Heart right ventricle (tissue), 16 donors: ENCODE measurements around the gene JAM3. TPM values are rescaled to one million over a fixed set of nuclear protein-coding genes. Genes with fewer than 3 reads are reported as not detected.

Experiments
- ATAC-seq, 8 donors: fragments of 200-7000 bp; cut with Tn5 transposase; one replicate each; pipeline ENCODE4 v1.9.1; 2020; ENCODE audit warnings: mild to moderate bottlenecking in 8 of 8, moderate library complexity in 8 of 8, moderate number of reproducible peaks in 1 of 8
- DNase-seq, 2 donors: peaks; one replicate each; pipeline ENCODE4 v3.0.0-alpha.2; 2020
- H3K27ac ChIP-seq, 10 donors: fragments of 200-600 bp; sonication (generic) in 2 of 10; one replicate each; pipeline versions ENCODE4 v1.5.0 to v1.8.0; 2020 to 2022; ENCODE audit warnings: mild to moderate bottlenecking in 3 of 10
- H3K27me3 ChIP-seq, 7 donors: fragments of 200-600 bp; one replicate each; pipeline ENCODE4 v1.8.0; 2021 to 2022; ENCODE audit warnings: mild to moderate bottlenecking in 2 of 7
- H3K36me3 ChIP-seq, 9 donors: fragments of 200-600 bp; sonication (generic) in 1 of 9; one replicate each; pipeline versions ENCODE4 v1.5.0 to v1.8.0; 2020 to 2022; ENCODE audit warnings: mild to moderate bottlenecking in 2 of 9
- H3K4me1 ChIP-seq, 9 donors: fragments of 200-600 bp; sonication (generic) in 1 of 9; one replicate each; pipeline versions ENCODE4 v1.5.0 to v1.8.0; 2020 to 2022; ENCODE audit warnings: mild to moderate bottlenecking in 4 of 9
- H3K4me3 ChIP-seq, 10 donors: fragments of 200-600 bp; sonication (generic) in 2 of 10; one replicate each; pipeline versions ENCODE4 v1.5.0 to v1.8.0; 2020 to 2022; ENCODE audit warnings: mild to moderate bottlenecking in 7 of 10, moderate library complexity in 2 of 10
- H3K9me3 ChIP-seq, 11 donors: fragments of 200-600 bp in 10 of 11; sonication (generic) in 2 of 11; one replicate each; pipeline versions ENCODE4 v1.5.0 to v1.8.0; 2013 to 2022; ENCODE audit warnings: mild to moderate bottlenecking in 2 of 11, control low read depth in 1 of 11, moderate library complexity in 1 of 11
- CTCF ChIP-seq, 9 donors: fragments of 200-600 bp; sonication (generic) in 2 of 9; IDR thresholded peaks; one replicate each; pipeline versions ENCODE4 v1.5.0 to v1.8.0; 2021 to 2022; ENCODE audit warnings: antibody characterized with exemption in 9 of 9, mild to moderate bottlenecking in 5 of 9, moderate library complexity in 1 of 9
- WGBS, 2 donors: extraction: QIAGEN DNeasy Blood & Tissue Kit; methylation state at CpG; one replicate each; pipeline ENCODE4 v1.1.7; 2013; ENCODE audit warnings: inconsistent platforms in 1 of 2; 5-methylcytosine and 5-hydroxymethylcytosine counted together
- intact Hi-C, 10 donors: fragments of 100-400 bp; cut with DNase I; formaldehyde crosslinking; loops; one replicate each; pipeline versions ENCODE4 v1.11.1 to v1.14.2; 2022
- polyA plus RNA-seq, 2 donors: library from polyadenylated mRNA; stranded (reverse); fragments of 200-250 nt; gene quantifications; one replicate each; pipeline ENCODE4 v1.2.3, GENCODE V29; 2013
- total RNA-seq, 10 donors: library from RNA; stranded (reverse); fragmentation: NEBNext Ultra II Directional in 3 of 10; extraction: Animal tissue kit (Norgen Biotek cat#: 25700) in 3 of 10; gene quantifications; one replicate each; pipeline versions ENCODE4 v1.2.1 to v1.2.4, GENCODE V29; 2021 to 2023
- donor health status: Arrhythmogenic right ventricular cardiomyopathy.
- donor health status: ischemic (EF 13 %, LVEDD 7.1; RV severe dilation, severe dysfunction).
- donor health status: healthy with polysubstance abuse.
- donor health status: DM: no; HTN: yes; CAD: no.
- donor health status: DM: no; HTN: no; CAD: no.
- donor health status: ischemic (EF 25% LVEDD 6.9; RV normal size, moderate dysfunction).
- donor health status: ischemic (EF 25% LVEDD 5.7; RV mildly dilated, moderate dysfunction).
- donor health status: healthy.
- donor health status: DM: yes; HTN: yes; CAD: no.
- donor health status: Ischemic cardiomyopathy.
- donor health status: ischemic (EF 35%, LVEDD 5.7; RV mildly dilated, moderate dysfunction).
- donor health status: nonischemic (EF 11% LVEDD 7.7; RV severe dilation, severe dysfunction).
- donor health status: DM: yes; HTN: yes; CAD: no.
- donor health status: PGD.
- donor health status: ischemic (EF 29% LVEDD 5.4; RV normal size, mild dysfunction).
- donor health status: nonischemic (EF 23%, LVEDD 6.1; RV moderate dilation, normal function).

Gene JAM3
- total and polyA plus RNA-seq, 12 donors, result 12.7 to 55.4 (median 29.0) TPM

- no peak overlapping the region for H3K4me3 ChIP-seq
- WGBS, 2 donors, result 93 to 97% methylated on average over 3 of the region's 3 CpGs
- no peak overlapping the region for H3K27ac ChIP-seq
- no peak for DNase-seq
- no peak for ATAC-seq
- no peaks in the 10 kb centered on the region for H3K27me3 ChIP-seq
- no peaks in the 10 kb centered on the region for H3K4me1 ChIP-seq
- no peaks in the 10 kb centered on the region for H3K9me3 ChIP-seq
- H3K36me3 ChIP-seq, result no peaks in the 10 kb centered on the region
- no peak for TF ChIP-seq CTCF (IDR thresholded peaks at IDR 0.05)
- intact Hi-C loops, result no loop called here
These were observed 28.3 kb downstream of the JAM3 start for GRCh38 chr11:134097166-134097565.

- 95 to 99% methylated on average over 3 of the region's 3 CpGs for WGBS, 2 donors
- H3K27me3 ChIP-seq, result no peaks in the 10 kb centered on the region
- H3K4me1 ChIP-seq, result no peaks in the 10 kb centered on the region
- peak in 5 of 9 donors; percentile 6 to 39 (median 21) for TF ChIP-seq CTCF (IDR thresholded peaks at IDR 0.05)
- no peak for DNase-seq
- intact Hi-C loops, result no loop called here
- no peaks in the 10 kb centered on the region for H3K9me3 ChIP-seq
- no peaks in the 10 kb centered on the region for H3K36me3 ChIP-seq
- ATAC-seq, result no peak
- no peak overlapping the region for H3K27ac ChIP-seq
- H3K4me3 ChIP-seq, result no peak overlapping the region
These were observed 29.8 kb downstream of the JAM3 start for GRCh38 chr11:134098566-134099184.

GRCh38 chr11:134100171-134100570 lies 31.3 kb downstream of the JAM3 start:
- no peaks in the 10 kb centered on the region for H3K9me3 ChIP-seq
- no peaks in the 10 kb centered on the region for H3K27me3 ChIP-seq
- no peaks in the 10 kb centered on the region for H3K36me3 ChIP-seq
- no peak for DNase-seq
- no peak for ATAC-seq
- H3K4me3 ChIP-seq, result no peak overlapping the region
- TF ChIP-seq CTCF (IDR thresholded peaks at IDR 0.05), result no peak
- no peaks in the 10 kb centered on the region for H3K4me1 ChIP-seq
- no peak overlapping the region for H3K27ac ChIP-seq
- WGBS, 2 donors, result 85 to 89% methylated on average over 2 of the region's 2 CpGs
- intact Hi-C loops, result no loop called here

- ATAC-seq, result no peak
- Histone ChIP-seq H3K27me3 (no peaks in the 10 kb centered on the region), H3K9me3 (no peaks in the 10 kb centered on the region), H3K4me1 (no peaks in the 10 kb centered on the region), H3K4me3 (no peak overlapping the region), H3K36me3 (no peaks in the 10 kb centered on the region), H3K27ac (no peak overlapping the region)
- no peak for TF ChIP-seq CTCF (IDR thresholded peaks at IDR 0.05)
- DNase-seq, result no peak
- intact Hi-C loops, result no loop called here
These were observed 32.4 kb downstream of the JAM3 start for GRCh38 chr11:134101282-134101681.
